ENCODE results near the gene OR52D1. TPM values are rescaled to one million over a fixed set of nuclear protein-coding genes. Genes with fewer than 3 reads are reported as not detected.

OR52D1 gene
- polyA plus RNA-seq, 1 experiment: not detected

DNA sequence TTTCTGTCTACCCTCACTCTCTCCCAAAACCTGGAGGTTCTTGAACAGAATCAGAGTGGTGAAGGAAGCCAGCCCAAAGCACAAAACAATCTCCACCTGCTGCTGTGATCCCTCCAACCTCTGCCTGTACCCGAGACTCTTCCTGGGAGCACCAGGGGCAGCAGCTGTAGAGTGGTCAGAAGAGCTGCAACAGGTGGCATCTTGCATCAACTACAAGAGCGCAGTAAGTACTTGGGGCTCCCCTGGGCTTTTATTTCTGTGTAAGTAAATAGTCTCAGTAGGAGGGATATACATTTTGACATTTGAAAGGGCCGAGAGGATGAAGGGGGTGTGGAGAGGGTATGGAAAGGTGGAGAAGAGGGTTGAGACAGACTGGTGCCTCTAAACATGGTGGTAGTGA, 36.3 kb downstream of the OR52D1 start:
- Histone ChIP-seq H3K27ac (ENCODE audit: low read depth, low read length) (no peak overlapping the region), H3K9me3 (ENCODE audit: control insufficient read depth, insufficient read depth, low read length) (no peaks in the 10 kb centered on the region), H3K27me3 (ENCODE audit: control insufficient read depth, insufficient read depth, low read length) (no peaks in the 10 kb centered on the region), H3K4me3 (ENCODE audit: low read depth, low read length) (no peak overlapping the region)
- DNase-seq (ENCODE audit: low read depth, low spot score): no peak
- ChIA-PET POLR2A (no interaction called here), CTCF (no interaction called here)
- TF ChIP-seq, protein P1, sequence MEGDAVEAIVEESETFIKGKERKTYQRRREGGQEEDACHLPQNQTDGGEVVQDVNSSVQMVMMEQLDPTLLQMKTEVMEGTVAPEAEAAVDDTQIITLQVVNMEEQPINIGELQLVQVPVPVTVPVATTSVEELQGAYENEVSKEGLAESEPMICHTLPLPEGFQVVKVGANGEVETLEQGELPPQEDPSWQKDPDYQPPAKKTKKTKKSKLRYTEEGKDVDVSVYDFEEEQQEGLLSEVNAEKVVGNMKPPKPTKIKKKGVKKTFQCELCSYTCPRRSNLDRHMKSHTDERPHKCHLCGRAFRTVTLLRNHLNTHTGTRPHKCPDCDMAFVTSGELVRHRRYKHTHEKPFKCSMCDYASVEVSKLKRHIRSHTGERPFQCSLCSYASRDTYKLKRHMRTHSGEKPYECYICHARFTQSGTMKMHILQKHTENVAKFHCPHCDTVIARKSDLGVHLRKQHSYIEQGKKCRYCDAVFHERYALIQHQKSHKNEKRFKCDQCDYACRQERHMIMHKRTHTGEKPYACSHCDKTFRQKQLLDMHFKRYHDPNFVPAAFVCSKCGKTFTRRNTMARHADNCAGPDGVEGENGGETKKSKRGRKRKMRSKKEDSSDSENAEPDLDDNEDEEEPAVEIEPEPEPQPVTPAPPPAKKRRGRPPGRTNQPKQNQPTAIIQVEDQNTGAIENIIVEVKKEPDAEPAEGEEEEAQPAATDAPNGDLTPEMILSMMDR (IDR thresholded peaks at IDR 0.05; ENCODE audit: low read depth, low read length): no peak

DNA sequence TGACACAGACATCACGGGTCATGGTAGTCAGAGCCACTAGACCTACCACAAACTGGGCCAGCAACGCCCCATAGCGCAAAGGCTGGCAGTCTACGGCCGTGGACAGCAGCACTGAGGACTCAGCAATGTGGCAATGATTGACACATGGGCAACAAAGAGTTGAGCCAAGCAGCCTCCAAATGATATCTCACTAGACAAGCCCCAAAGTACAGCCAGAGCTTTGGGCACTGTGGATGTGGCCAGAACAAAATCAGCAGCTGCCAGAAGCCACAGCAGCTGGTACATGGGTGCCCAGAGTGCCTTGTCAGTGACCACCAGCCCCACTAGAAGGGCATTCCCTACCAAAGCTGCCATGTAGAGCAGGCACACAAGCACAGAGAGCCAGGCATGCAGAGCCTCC, 39.2 kb downstream of the OR52D1 start:
- ChIA-PET POLR2A (no interaction called here), CTCF (no interaction called here)
- no peaks in the 10 kb centered on the region for H3K27me3 ChIP-seq (ENCODE audit: control insufficient read depth, insufficient read depth, low read length)
- TF ChIP-seq, protein P1 (IDR thresholded peaks at IDR 0.05; ENCODE audit: low read depth, low read length): no peak
- no peaks in the 10 kb centered on the region for H3K9me3 ChIP-seq (ENCODE audit: control insufficient read depth, insufficient read depth, low read length)
- H3K4me3 ChIP-seq (ENCODE audit: low read depth, low read length): no peak overlapping the region
- H3K27ac ChIP-seq (ENCODE audit: low read depth, low read length): no peak overlapping the region
- no peak for DNase-seq (ENCODE audit: low read depth, low spot score)

DNA sequence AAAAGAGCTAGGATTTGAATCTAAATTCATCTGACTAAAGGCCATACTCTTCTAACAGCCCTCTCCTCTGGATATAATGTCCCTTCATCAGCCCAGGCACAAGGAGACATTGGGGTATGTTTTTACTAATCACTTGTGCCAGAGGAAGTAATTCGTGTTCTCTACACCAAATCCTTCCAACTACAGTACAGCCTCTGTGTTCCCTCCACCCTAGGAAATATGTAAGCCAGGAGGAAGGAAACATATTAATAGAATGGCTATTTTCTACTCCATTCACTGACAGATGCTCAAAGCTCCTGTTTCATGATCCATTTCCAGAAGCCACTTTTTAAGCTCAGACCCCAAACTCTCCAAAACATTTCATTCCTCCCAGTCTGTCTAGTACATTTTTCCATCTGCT, 40.0 kb downstream of the OR52D1 start:
- Histone ChIP-seq H3K27ac (ENCODE audit: low read depth, low read length) (no peak overlapping the region), H3K9me3 (ENCODE audit: control insufficient read depth, insufficient read depth, low read length) (no peaks in the 10 kb centered on the region), H3K4me3 (ENCODE audit: low read depth, low read length) (no peak overlapping the region), H3K27me3 (ENCODE audit: control insufficient read depth, insufficient read depth, low read length) (peaks cover 4% of the 10 kb centered on the region)
- POLR2A ChIA-PET: no interaction called here
- no peak for DNase-seq (ENCODE audit: low read depth, low spot score)
- TF ChIP-seq, protein P1 (IDR thresholded peaks at IDR 0.05; ENCODE audit: low read depth, low read length): no peak
- CTCF ChIA-PET: no interaction called here

DNA sequence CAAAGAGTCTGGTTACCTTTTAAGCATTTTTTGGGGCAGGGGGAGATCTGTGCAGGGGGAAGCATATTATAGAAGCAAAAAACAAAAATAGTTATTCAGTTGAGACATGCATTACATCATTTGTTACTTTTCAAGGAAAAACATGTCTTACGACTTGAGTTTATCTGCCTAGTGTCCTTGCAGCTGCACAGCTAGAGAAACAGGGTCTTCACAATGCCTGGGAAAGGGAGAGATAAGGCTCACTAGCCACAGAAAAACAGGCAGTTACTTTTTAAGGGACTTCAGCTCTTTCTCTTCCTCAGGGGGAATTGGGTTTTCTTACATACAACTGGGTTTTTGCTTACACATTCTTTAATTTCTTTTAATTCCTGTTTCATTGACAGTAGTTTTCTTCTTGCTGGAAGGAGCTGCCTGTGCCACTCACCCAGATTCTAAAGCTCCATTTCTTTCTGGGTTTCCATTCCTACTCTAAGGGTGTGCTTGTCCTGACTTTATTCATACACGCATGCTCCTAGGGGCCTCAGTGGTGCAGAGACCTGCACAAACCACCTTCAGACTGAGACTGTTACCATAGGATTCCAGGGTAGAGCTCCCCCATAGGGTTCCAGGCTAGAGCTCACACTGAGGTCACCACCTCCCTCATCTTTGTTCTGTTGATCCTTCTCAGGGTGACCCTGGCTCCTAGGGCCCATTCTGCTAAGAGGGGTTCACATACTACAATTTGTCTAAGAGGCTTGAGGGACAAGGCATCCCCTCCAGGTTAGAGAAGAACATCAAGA, 42.8 kb downstream of the OR52D1 start:
- CTCF ChIA-PET: no interaction called here
- H3K27ac ChIP-seq (ENCODE audit: low read depth, low read length): no peak overlapping the region
- H3K9me3 ChIP-seq (ENCODE audit: control insufficient read depth, insufficient read depth, low read length): no peaks in the 10 kb centered on the region
- H3K4me3 ChIP-seq (ENCODE audit: low read depth, low read length): no peak overlapping the region
- DNase-seq (ENCODE audit: low read depth, low spot score): no peak
- peaks cover 4% of the 10 kb centered on the region for H3K27me3 ChIP-seq (ENCODE audit: control insufficient read depth, insufficient read depth, low read length)
- POLR2A ChIA-PET: no interaction called here
- TF ChIP-seq, protein P1 (IDR thresholded peaks at IDR 0.05; ENCODE audit: low read depth, low read length): no peak

DNA sequence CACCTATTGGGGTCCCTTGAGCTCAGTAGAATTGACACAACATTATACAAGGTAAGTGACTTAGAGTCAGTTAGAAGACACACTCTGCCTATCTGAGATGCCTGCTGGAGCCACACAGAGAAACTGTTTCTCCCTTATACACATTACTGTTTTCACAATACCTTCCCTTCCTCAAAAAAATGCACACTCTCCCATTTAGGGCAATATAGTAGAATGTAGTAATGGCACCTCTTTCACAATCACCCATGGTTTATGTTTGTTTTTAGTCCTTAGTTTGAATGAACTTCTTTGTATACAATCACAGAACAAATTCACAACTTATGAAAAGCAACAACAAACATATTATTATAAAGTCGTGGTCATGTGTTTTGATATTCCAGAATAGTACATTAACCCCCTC, 45.6 kb downstream of the OR52D1 start:
- Histone ChIP-seq H3K27ac (ENCODE audit: low read depth, low read length) (no peak overlapping the region), H3K4me3 (ENCODE audit: low read depth, low read length) (no peak overlapping the region), H3K9me3 (ENCODE audit: control insufficient read depth, insufficient read depth, low read length) (no peaks in the 10 kb centered on the region), H3K27me3 (ENCODE audit: control insufficient read depth, insufficient read depth, low read length) (peaks cover 4% of the 10 kb centered on the region)
- CTCF ChIA-PET: interaction anchor here (0.5 to 1.1 kb wide), 2 partner anchors 12 to 829 kb away, joined by 3 read pairs; no protein-coding TSS in a partner anchor
- TF ChIP-seq, protein P1 (IDR thresholded peaks at IDR 0.05; ENCODE audit: low read depth, low read length): no peak
- no peak for DNase-seq (ENCODE audit: low read depth, low spot score)
- POLR2A ChIA-PET: no interaction called here
